HEK293T (cell line): ENCODE data around the gene TBC1D1.

Experiments used
- CTCF ChIA-PET: fragments of 350-600 bp; formaldehyde crosslinking; extraction: SDS; loops from one replicate; lab custom pipeline; 2021; ENCODE audit warnings: antibody characterized with exemption, inconsistent platforms; lab: Yijun Ruan, JAX
- POLR2A ChIA-PET: fragments of 350-600 bp; formaldehyde crosslinking; extraction: SDS; loops from one replicate; lab custom pipeline; 2020; ENCODE audit warnings: antibody characterized with exemption, inconsistent platforms; lab: Yijun Ruan, JAX
- DNase-seq: peaks from one replicate; pipeline ENCODE4 v3.0.0; 2012; ENCODE audit warnings: mixed read lengths; ENCODE audit errors: extremely low spot score
- ARNT ChIP-seq: fragments of 450-650 bp; IDR thresholded peaks from 2 replicates; pipeline ENCODE4 v1.6.1; 2017; ENCODE audit warnings: mild to moderate bottlenecking
- BHLHE40 ChIP-seq: fragments of 450-650 bp; IDR thresholded peaks from 2 replicates; pipeline ENCODE4 v1.6.1; 2016; ENCODE audit warnings: mild to moderate bottlenecking, moderate library complexity, borderline replicate concordance
- CTBP1 ChIP-seq: fragments of 450-650 bp; IDR thresholded peaks from 2 replicates; pipeline ENCODE4 v1.6.1; 2016; ENCODE audit warnings: borderline replicate concordance
- ELF4 ChIP-seq: fragments of 450-650 bp; IDR thresholded peaks from 2 replicates; pipeline ENCODE4 v1.6.1; 2017; ENCODE audit warnings: antibody characterized with exemption
- FOXA1 ChIP-seq: fragments of 450-650 bp; IDR thresholded peaks from 2 replicates; pipeline ENCODE4 v1.6.1; 2016; ENCODE audit warnings: mild to moderate bottlenecking
- FOXK2 ChIP-seq: fragments of 450-650 bp; IDR thresholded peaks from 2 replicates; pipeline ENCODE4 v1.6.1; 2016; ENCODE audit warnings: mild to moderate bottlenecking
- FOXM1 ChIP-seq: fragments of 450-650 bp; IDR thresholded peaks from 2 replicates; pipeline ENCODE4 v1.6.1; 2017; ENCODE audit warnings: mild to moderate bottlenecking, borderline replicate concordance
- HDGF ChIP-seq: fragments of 450-650 bp; IDR thresholded peaks from 2 replicates; pipeline ENCODE4 v1.6.1; 2017; ENCODE audit warnings: antibody characterized with exemption, borderline replicate concordance
- L3MBTL2 ChIP-seq: fragments of 450-650 bp; conservative IDR thresholded peaks from 2 replicates; pipeline ENCODE4 v1.6.1; 2016; ENCODE audit warnings: mild to moderate bottlenecking
- LEF1 ChIP-seq: fragments of 450-650 bp; IDR thresholded peaks from 2 replicates; pipeline ENCODE4 v1.6.1; 2017; ENCODE audit warnings: mild to moderate bottlenecking, borderline replicate concordance
- NFRKB ChIP-seq: fragments of 450-650 bp; IDR thresholded peaks from 2 replicates; pipeline ENCODE4 v1.6.1; 2016; ENCODE audit warnings: mild to moderate bottlenecking, moderate library complexity
- SP1 ChIP-seq: fragments of 450-650 bp; IDR thresholded peaks from 2 replicates; pipeline ENCODE4 v1.6.1; 2017
- SUZ12 ChIP-seq: fragments of 450-650 bp; IDR thresholded peaks from 2 replicates; pipeline ENCODE4 v1.6.1; 2016; ENCODE audit warnings: mild to moderate bottlenecking
- TARDBP ChIP-seq: fragments of 450-650 bp; IDR thresholded peaks from 2 replicates; pipeline ENCODE4 v1.6.1; 2016
- ZNF384 ChIP-seq: fragments of 450-650 bp; IDR thresholded peaks from 2 replicates; pipeline ENCODE4 v1.6.1; 2016
- TF ChIP-seq, protein P1 (sequence below): fragments of 450-650 bp; IDR thresholded peaks from 2 replicates; pipeline ENCODE4 v1.6.1; 2016

TBC1D1 gene

DNA sequence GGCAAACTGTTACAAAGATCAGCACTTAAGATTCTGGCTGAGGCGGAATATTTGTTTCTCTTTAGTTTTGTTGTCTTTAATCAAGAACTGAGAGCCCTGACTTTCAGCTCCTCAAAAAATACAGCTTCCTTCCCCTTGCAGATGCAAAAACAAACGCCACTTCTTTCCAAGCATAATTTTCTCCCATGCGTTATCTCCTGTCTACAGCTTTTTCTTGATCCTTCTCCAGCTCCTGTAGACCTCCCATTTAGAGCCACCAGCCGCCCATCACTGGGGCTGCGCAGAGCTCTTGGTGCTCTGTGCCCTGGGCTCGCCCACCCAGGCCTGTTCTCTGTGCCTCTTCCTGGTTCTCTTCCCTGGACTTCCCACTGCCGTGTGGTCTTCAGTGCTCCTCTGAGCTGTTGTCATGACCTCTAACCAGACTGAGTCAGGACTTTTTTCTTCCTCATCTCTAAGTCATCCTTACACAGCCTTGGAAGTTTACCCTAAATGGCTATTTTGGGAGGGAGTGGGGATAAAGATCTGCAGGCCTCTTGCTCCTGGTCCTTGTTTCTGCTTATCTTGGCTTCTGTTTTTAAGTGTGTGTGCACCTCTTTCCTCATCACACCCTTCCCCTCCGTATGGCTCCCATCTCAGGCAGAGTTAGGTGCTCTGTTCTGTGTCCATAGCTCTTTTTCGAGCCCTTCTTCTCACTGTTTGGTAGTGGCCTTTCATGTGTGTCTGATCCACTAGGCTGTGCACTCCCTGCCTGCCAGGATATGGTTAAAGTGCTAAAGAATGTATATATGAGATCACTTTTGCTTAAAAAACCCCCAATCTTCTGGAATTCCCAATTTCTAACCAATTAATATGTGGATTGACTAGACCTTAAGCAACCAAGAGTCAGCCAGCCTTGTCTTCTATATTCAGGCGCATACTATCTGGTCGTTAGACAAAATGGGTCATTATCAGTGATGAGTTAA, 191.8 kb downstream of the TBC1D1 start:
- no peak for DNase-seq
- TF ChIP-seq FOXK2: no peak
- ChIA-PET POLR2A (no interaction called here), CTCF (no interaction called here)

GRCh38 chr4:38084877-38085711, 194.2 kb downstream of the TBC1D1 start:
- TF ChIP-seq ZNF384 (no peak), L3MBTL2 (no peak), NFRKB (no peak), SP1 (no peak), BHLHE40 (no peak), FOXK2 (no peak), CTBP1 (0 out of 2 replicates have a peak, but pooled peaks have one; percentile 25), FOXA1 (no peak), LEF1 (no peak), SUZ12 (no peak), ELF4 (no peak), ARNT (no peak), TARDBP (no peak), HDGF (no peak), FOXM1 (no peak)
- TF ChIP-seq, protein P1, sequence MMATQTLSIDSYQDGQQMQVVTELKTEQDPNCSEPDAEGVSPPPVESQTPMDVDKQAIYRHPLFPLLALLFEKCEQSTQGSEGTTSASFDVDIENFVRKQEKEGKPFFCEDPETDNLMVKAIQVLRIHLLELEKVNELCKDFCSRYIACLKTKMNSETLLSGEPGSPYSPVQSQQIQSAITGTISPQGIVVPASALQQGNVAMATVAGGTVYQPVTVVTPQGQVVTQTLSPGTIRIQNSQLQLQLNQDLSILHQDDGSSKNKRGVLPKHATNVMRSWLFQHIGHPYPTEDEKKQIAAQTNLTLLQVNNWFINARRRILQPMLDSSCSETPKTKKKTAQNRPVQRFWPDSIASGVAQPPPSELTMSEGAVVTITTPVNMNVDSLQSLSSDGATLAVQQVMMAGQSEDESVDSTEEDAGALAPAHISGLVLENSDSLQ: peak; percentile 92
- DNase-seq: no peak
- ChIA-PET CTCF (interaction anchor here (1.1 kb wide), 1 partner anchor 69 kb away, joined by 6 read pairs; no protein-coding TSS in a partner anchor), POLR2A (no interaction called here)

GRCh38 chr4:38085751-38086150, 194.9 kb downstream of the TBC1D1 start:
- CTCF ChIA-PET: interaction anchor here (0.6 to 1.7 kb wide), 2 partner anchors 69 to 746 kb away, joined by 3 to 5 read pairs; no protein-coding TSS in a partner anchor
- POLR2A ChIA-PET: no interaction called here
- TF ChIP-seq LEF1 (no peak), HDGF (no peak), L3MBTL2 (no peak), ZNF384 (no peak), TARDBP (no peak), SP1 (no peak), SUZ12 (no peak), ELF4 (no peak), BHLHE40 (no peak), FOXK2 (no peak), ARNT (no peak), NFRKB (no peak), FOXA1 (no peak)
- TF ChIP-seq, protein P1: no peak
- DNase-seq: no peak

DNA sequence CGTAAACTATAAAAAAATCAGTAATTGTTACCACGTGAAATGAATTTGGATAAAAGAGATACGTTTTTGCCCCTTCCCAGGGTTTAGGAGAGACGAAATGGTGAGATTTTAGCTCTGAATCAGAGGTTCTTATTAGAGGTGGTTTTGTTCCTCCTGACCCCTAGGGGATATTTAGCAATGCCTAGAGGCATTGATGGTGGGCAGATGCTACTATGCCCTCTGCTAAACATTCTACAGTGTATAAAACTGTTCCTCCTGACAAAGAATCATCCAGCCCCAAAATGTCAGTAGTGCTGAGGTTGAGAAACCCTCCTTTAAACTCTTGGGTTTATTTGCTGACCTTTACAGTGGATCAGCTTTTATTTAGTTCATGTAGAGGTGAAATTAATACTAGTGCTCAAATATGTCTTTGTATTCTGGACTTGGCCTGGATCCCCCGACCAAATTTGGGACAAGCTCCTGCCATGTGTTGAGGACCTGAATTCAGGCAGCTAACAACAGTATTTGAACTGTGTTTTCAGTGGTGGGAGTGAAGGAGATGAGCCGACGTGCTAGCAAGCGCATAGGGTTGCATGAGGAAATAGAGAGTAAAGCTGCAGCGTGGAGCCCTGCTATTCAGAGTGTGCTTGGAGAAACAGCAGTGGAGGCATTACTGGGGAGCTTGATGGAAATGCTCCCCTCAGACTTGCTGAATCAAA, 195.4 kb downstream of the TBC1D1 start:
- no peak for TF ChIP-seq BHLHE40
- TF ChIP-seq FOXK2: no peak
- TF ChIP-seq FOXA1: no peak
- TF ChIP-seq HDGF: no peak
- no peak for TF ChIP-seq CTBP1
- no peak for TF ChIP-seq NFRKB
- no peak for TF ChIP-seq SUZ12
- TF ChIP-seq SP1: no peak
- no peak for TF ChIP-seq ELF4
- no peak for TF ChIP-seq LEF1
- TF ChIP-seq ZNF384: no peak
- no peak for TF ChIP-seq ARNT
- TF ChIP-seq TARDBP: no peak
- TF ChIP-seq, protein P1: no peak
- no peak for TF ChIP-seq FOXM1
- no peak for TF ChIP-seq L3MBTL2
- ChIA-PET POLR2A (interaction anchor here (0.5 kb wide), 1 partner anchor 21 kb away, joined by 3 read pairs; no protein-coding TSS in a partner anchor), CTCF (interaction anchor here (0.6 to 1.7 kb wide), 2 partner anchors 69 to 745 kb away, joined by 3 to 5 read pairs; no protein-coding TSS in a partner anchor)
- no peak for DNase-seq

- DNase-seq: no peak
- ChIA-PET CTCF (interaction anchor here (1.7 kb wide), 1 partner anchor 68 kb away, joined by 3 read pairs; no protein-coding TSS in a partner anchor), POLR2A (interaction anchor here (0.5 kb wide), 1 partner anchor 22 kb away, joined by 3 read pairs; no protein-coding TSS in a partner anchor)
- no peak for TF ChIP-seq ELF4
- no peak for TF ChIP-seq LEF1
- no peak for TF ChIP-seq BHLHE40
- TF ChIP-seq NFRKB: no peak
- TF ChIP-seq, protein P1: no peak
- no peak for TF ChIP-seq CTBP1
- no peak for TF ChIP-seq SUZ12
- no peak for TF ChIP-seq ZNF384
- no peak for TF ChIP-seq FOXA1
- TF ChIP-seq TARDBP: no peak
- no peak for TF ChIP-seq L3MBTL2
- no peak for TF ChIP-seq FOXM1
- no peak for TF ChIP-seq HDGF
- TF ChIP-seq ARNT: no peak
- no peak for TF ChIP-seq SP1
- no peak for TF ChIP-seq FOXK2
These were observed 196.0 kb downstream of the TBC1D1 start for GRCh38 chr4:38086849-38087226.
